Esophagus (tissue), 2 donors: Measurements from ENCODE around the gene GRB10. TPM values are rescaled to one million over a fixed set of nuclear protein-coding genes. Genes with fewer than 3 reads are reported as not detected.

Source experiments
- H3K27ac ChIP-seq, 2 donors: one replicate each; pipeline ENCODE4 v1.5.1; 2013; ENCODE audit warnings: low read depth in 2 of 2, mild to moderate bottlenecking in 2 of 2, inconsistent platforms in 1 of 2, low read length in 1 of 2, moderate library complexity in 1 of 2
- H3K27me3 ChIP-seq, 2 donors: one replicate each; pipeline ENCODE4 v1.6.1; 2013; ENCODE audit warnings: low read length in 2 of 2, control low read depth in 1 of 2, mild to moderate bottlenecking in 1 of 2; ENCODE audit not compliant: insufficient read depth in 2 of 2, control insufficient read depth in 1 of 2
- H3K36me3 ChIP-seq, 2 donors: one replicate each; pipeline ENCODE4 v1.6.1; 2013; ENCODE audit warnings: low read length in 1 of 2; ENCODE audit not compliant: control insufficient read depth in 2 of 2, insufficient read depth in 2 of 2
- H3K4me1 ChIP-seq, 2 donors: one replicate each; pipeline ENCODE4 v1.6.1; 2013; ENCODE audit warnings: low read length in 1 of 2; ENCODE audit not compliant: control insufficient read depth in 2 of 2, insufficient read depth in 2 of 2
- H3K4me3 ChIP-seq, 2 donors: one replicate each; pipeline ENCODE4 v1.5.1; 2013; ENCODE audit warnings: low read length in 2 of 2, mild to moderate bottlenecking in 2 of 2, low read depth in 1 of 2, moderate library complexity in 1 of 2
- H3K9me3 ChIP-seq, 2 donors: one replicate each; pipeline ENCODE4 v1.6.1; 2013; ENCODE audit warnings: mild to moderate bottlenecking in 2 of 2, low read depth in 1 of 2, low read length in 1 of 2, moderate library complexity in 1 of 2; ENCODE audit not compliant: control insufficient read depth in 2 of 2, insufficient read depth in 1 of 2
- WGBS, 2 donors: extraction: QIAGEN DNeasy Blood & Tissue Kit; methylation state at CpG; one replicate each; pipeline ENCODE4 v1.1.7; 2013; 5-methylcytosine and 5-hydroxymethylcytosine counted together
- polyA plus RNA-seq, 2 donors: library from polyadenylated mRNA; stranded (reverse); fragments of 200-250 nt; gene quantifications; one replicate each; pipeline ENCODE4 v1.2.3, GENCODE V29; 2013
- donor health status: healthy with polysubstance abuse.
- donor health status: Bipolar disorder and iron deficiency.

Gene GRB10
- polyA plus RNA-seq, 2 donors: 4.0 to 5.0 TPM

- Histone ChIP-seq H3K9me3 (peaks cover 0 to 1% of the 10 kb centered on the region in 2 donors), H3K36me3 (peaks cover 0 to 4% of the 10 kb centered on the region in 2 donors), H3K27ac (no peak overlapping the region), H3K27me3 (no peaks in the 10 kb centered on the region), H3K4me1 (peaks cover 0 to 1% of the 10 kb centered on the region in 2 donors), H3K4me3 (no peak overlapping the region)
- WGBS, 2 donors: 87 to 91% methylated on average over 11 of the region's 11 CpGs
Measured at GRCh38 chr7:50674896-50675835, 107.5 kb downstream of the GRB10 start.

- H3K27ac ChIP-seq: no peak overlapping the region
Measured at GRCh38 chr7:50674299-50674698, 108.4 kb downstream of the GRB10 start.

GRCh38 chr7:50673096-50673495 lies 109.6 kb downstream of the GRB10 start:
- Histone ChIP-seq H3K36me3 (peaks cover 0 to 4% of the 10 kb centered on the region in 2 donors), H3K9me3 (peaks cover 0 to 1% of the 10 kb centered on the region in 2 donors), H3K27me3 (no peaks in the 10 kb centered on the region), H3K4me3 (no peak overlapping the region), H3K27ac (no peak overlapping the region), H3K4me1 (peaks cover 0 to 1% of the 10 kb centered on the region in 2 donors)
- 93% methylated on average over 10 of the region's 10 CpGs for WGBS, 2 donors

More at GRCh38 chr7:50674299-50674698, 108.4 kb downstream of the GRB10 start:
- Histone ChIP-seq H3K9me3 (peaks cover 0 to 1% of the 10 kb centered on the region in 2 donors), H3K4me3 (no peak overlapping the region), H3K36me3 (peaks cover 0 to 4% of the 10 kb centered on the region in 2 donors), H3K27me3 (no peaks in the 10 kb centered on the region), H3K4me1 (peaks cover 0 to 1% of the 10 kb centered on the region in 2 donors)
- 86 to 91% methylated on average over 10 of the region's 10 CpGs for WGBS, 2 donors

- H3K9me3 ChIP-seq: peaks cover 0 to 1% of the 10 kb centered on the region in 2 donors
- H3K27me3 ChIP-seq: no peaks in the 10 kb centered on the region
- peaks cover 0 to 5% of the 10 kb centered on the region in 2 donors for H3K4me1 ChIP-seq
- 94 to 95% methylated on average over 11 of the region's 11 CpGs for WGBS, 2 donors
- H3K4me3 ChIP-seq: no peak overlapping the region
- H3K27ac ChIP-seq: no peak overlapping the region
- peaks cover 0 to 4% of the 10 kb centered on the region in 2 donors for H3K36me3 ChIP-seq
Measured at GRCh38 chr7:50672045-50672444, 110.7 kb downstream of the GRB10 start.

- Histone ChIP-seq H3K27ac (no peak overlapping the region), H3K4me1 (peaks cover 0 to 6% of the 10 kb centered on the region in 2 donors), H3K36me3 (peaks cover 0 to 4% of the 10 kb centered on the region in 2 donors), H3K27me3 (no peaks in the 10 kb centered on the region), H3K9me3 (peaks cover 0 to 1% of the 10 kb centered on the region in 2 donors), H3K4me3 (no peak overlapping the region)
- WGBS, 2 donors: 65 to 73% methylated on average over 9 of the region's 9 CpGs
Measured at GRCh38 chr7:50671386-50671785, 111.3 kb downstream of the GRB10 start.

- Histone ChIP-seq H3K27me3 (no peaks in the 10 kb centered on the region), H3K36me3 (peaks cover 0 to 4% of the 10 kb centered on the region in 2 donors), H3K27ac (no peak overlapping the region), H3K4me3 (no peak overlapping the region), H3K9me3 (peaks cover 0 to 1% of the 10 kb centered on the region in 2 donors), H3K4me1 (peaks cover 0 to 9% of the 10 kb centered on the region in 2 donors)
- WGBS, 2 donors: 32 to 33% methylated on average over 3 of the region's 3 CpGs
Measured at GRCh38 chr7:50669890-50670289, 112.8 kb downstream of the GRB10 start.

- peak overlapping the region; percentile 4 to 28 for H3K27ac ChIP-seq
- H3K4me1 ChIP-seq: peaks cover 9 to 11% of the 10 kb centered on the region in 2 donors
Measured at GRCh38 chr7:50667789-50668226, 114.9 kb downstream of the GRB10 start.

GRCh38 chr7:50667338-50667737 lies 115.4 kb downstream of the GRB10 start:
- Histone ChIP-seq H3K36me3 (no peaks in the 10 kb centered on the region), H3K9me3 (peaks cover 0 to 1% of the 10 kb centered on the region in 2 donors), H3K4me1 (peaks cover 9 to 11% of the 10 kb centered on the region in 2 donors), H3K4me3 (no peak overlapping the region), H3K27ac (peak overlapping the region in 1 of 2 donors; percentile 53), H3K27me3 (no peaks in the 10 kb centered on the region)
- WGBS, 2 donors: 36 to 41% methylated on average over 4 of the region's 4 CpGs

More at GRCh38 chr7:50667789-50668226, 114.9 kb downstream of the GRB10 start:
- Histone ChIP-seq H3K9me3 (peaks cover 0 to 1% of the 10 kb centered on the region in 2 donors), H3K36me3 (no peaks in the 10 kb centered on the region), H3K27me3 (no peaks in the 10 kb centered on the region), H3K4me3 (no peak overlapping the region)
- WGBS, 2 donors: 55 to 58% methylated on average over 5 of the region's 5 CpGs

GRCh38 chr7:50666124-50666496 lies 116.6 kb downstream of the GRB10 start:
- Histone ChIP-seq H3K36me3 (no peaks in the 10 kb centered on the region), H3K27ac (no peak overlapping the region), H3K9me3 (peaks cover 0 to 1% of the 10 kb centered on the region in 2 donors), H3K4me1 (peaks cover 12 to 15% of the 10 kb centered on the region in 2 donors), H3K27me3 (no peaks in the 10 kb centered on the region), H3K4me3 (no peak overlapping the region)
- 94 to 96% methylated on average over 11 of the region's 11 CpGs for WGBS, 2 donors
